BLaER1 treated with 17β-estradiol and CSF1 and Interleukin-3, amounts not matched to agents 10 nM and 100 nM (cell line): ENCODE measurements around the gene CDH4.

Experiments used
- H3K27ac ChIP-seq, 11 experiments: shearing (Covaris generic); formaldehyde crosslinking; 2 replicates each; pipeline ENCODE4 v1.8.1; 2022
- H3K27me3 ChIP-seq, 11 experiments: shearing (Covaris generic); formaldehyde crosslinking; 2 replicates each; pipeline ENCODE4 v1.8.1; 2022
- H3K36me3 ChIP-seq, 11 experiments: shearing (Covaris generic); formaldehyde crosslinking; 2 replicates each; pipeline ENCODE4 v1.8.1; 2022
- H3K4me1 ChIP-seq, 10 experiments: shearing (Covaris generic); formaldehyde crosslinking; 2 replicates each; pipeline ENCODE4 v1.8.1; 2022
- H3K4me2 ChIP-seq, 11 experiments: shearing (Covaris generic); formaldehyde crosslinking; 2 replicates each; pipeline ENCODE4 v1.8.1; 2022
- H3K4me3 ChIP-seq, 10 experiments: shearing (Covaris generic); formaldehyde crosslinking; 2 replicates each; pipeline ENCODE4 v1.8.1; 2022
- H3K9ac ChIP-seq, 11 experiments: shearing (Covaris generic); formaldehyde crosslinking; 2 replicates each; pipeline ENCODE4 v1.8.1; 2022
- H3K9me3 ChIP-seq, 11 experiments: shearing (Covaris generic); formaldehyde crosslinking; replicated peaks in 1 of 11; 2 replicates each; pipeline ENCODE4 v1.8.1; 2022
- H4K20me1 ChIP-seq, 11 experiments: shearing (Covaris generic); formaldehyde crosslinking; 2 replicates each; pipeline ENCODE4 v1.8.1; 2022
- Cebpa-rat ChIP-seq, 11 experiments: shearing (Covaris generic); IDR thresholded peaks; 2 replicates each; pipeline ENCODE4 v1.8.1; 2022

CDH4 gene

DNA sequence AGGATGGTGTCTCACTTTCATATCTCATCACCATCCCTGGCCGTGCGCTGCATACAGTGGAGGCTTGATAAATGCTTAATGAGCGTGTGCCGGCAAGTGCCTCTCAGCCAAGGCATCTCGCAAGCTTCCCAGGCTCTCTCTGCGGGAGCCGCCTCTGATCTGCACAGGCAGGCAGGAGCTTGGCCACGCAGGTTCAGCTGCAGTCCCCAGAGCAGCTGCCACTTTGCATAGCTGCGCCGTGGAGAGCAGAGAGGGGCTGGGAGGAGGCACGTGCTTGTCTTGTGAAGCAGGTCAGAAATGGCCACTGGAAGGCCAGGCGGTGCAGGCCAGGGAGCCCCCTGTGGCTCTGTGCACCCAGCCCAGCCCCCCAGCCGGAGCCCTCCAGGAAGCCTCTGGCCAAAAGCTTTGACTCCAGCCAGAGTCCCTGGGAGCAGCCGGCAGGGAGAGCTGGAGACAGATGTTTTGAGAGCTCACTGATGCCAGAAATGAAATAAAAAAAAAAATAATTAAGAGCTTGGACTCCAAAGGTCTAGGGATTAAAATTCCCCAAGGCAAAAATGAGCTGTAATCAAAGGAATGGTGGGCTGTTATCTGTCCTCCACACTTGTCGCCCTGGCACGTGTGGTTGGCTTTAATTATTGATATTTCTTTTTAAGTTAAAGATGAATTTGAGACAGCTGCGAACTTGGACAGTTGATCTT lies 377.0 kb downstream of the CDH4 start:
- H3K4me1 ChIP-seq: peaks cover 9 to 45% (median 37%) of the 10 kb centered on the region in 10 experiments; a peak in 18 of 20 replicates
- peak overlapping the region in 1 of 11 experiments; percentile 14; a peak in 1 of 22 replicates for H3K9ac ChIP-seq
- no peaks in the 10 kb centered on the region for H3K36me3 ChIP-seq
- no peak overlapping the region for H3K27ac ChIP-seq
- no peak for TF ChIP-seq Cebpa-rat (IDR thresholded peaks at IDR 0.05)
- peak overlapping the region in 9 of 11 experiments; percentile 48 to 92 (median 83); a peak in 18 of 22 replicates for H3K4me2 ChIP-seq
- H3K4me3 ChIP-seq: no peak overlapping the region
- H4K20me1 ChIP-seq: peaks cover 0 to 10% (median 0%) of the 10 kb centered on the region in 11 experiments; a peak in 6 of 22 replicates
- no peaks in the 10 kb centered on the region for H3K9me3 ChIP-seq
- H3K27me3 ChIP-seq: peaks cover 0 to 15% (median 0%) of the 10 kb centered on the region in 11 experiments; a peak in 5 of 22 replicates

DNA sequence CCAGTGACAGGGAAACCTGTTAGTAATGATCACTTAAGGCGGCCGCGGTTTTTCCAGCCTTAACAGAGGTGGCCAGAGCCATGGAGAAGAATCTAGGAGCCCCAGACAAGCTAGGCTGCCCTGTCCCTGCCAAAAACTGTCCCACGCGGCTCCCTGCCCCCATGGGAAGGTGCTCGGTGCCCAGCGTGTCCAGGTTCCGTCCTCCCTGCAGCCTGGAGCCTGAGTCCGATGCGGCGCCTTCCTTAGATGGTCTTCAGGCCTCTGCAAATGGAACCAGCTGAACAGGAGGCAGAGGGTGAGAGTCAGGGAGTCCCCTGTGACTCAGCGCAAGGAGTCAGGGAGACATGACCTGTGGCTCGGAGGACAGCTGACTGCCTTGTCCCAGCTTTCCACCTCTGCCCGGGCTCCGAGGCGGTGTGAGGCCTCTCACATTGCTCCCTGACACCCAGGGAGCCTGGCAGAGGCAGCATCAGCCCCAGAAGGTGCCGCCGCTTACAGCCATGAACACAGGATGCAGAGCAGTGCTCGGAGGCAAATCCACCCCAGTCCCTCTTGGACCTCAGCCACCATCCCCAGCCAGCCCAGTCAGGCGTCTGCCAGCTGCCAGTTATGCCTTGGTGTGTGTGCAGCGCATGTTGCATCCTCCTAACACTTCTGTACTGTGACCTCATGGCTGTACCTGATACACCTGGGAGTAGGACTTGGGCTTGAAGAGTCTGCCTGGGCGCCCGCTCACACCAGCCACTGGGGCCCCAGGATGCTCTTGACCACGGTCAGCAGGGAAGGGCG lies 377.7 kb downstream of the CDH4 start:
- Histone ChIP-seq H3K27ac (no peak overlapping the region), H3K27me3 (peaks cover 0 to 15% (median 0%) of the 10 kb centered on the region in 11 experiments; a peak in 5 of 22 replicates), H3K4me2 (peak overlapping the region in 7 of 11 experiments; percentile 59 to 92 (median 86); a peak in 12 of 22 replicates), H3K4me1 (peaks cover 9 to 38% (median 30%) of the 10 kb centered on the region in 10 experiments; a peak in 18 of 20 replicates), H3K4me3 (no peak overlapping the region), H4K20me1 (peaks cover 0 to 10% (median 0%) of the 10 kb centered on the region in 11 experiments; a peak in 6 of 22 replicates), H3K9me3 (no peaks in the 10 kb centered on the region), H3K36me3 (no peaks in the 10 kb centered on the region), H3K9ac (no peak overlapping the region)
- no peak for TF ChIP-seq Cebpa-rat (IDR thresholded peaks at IDR 0.05)

DNA sequence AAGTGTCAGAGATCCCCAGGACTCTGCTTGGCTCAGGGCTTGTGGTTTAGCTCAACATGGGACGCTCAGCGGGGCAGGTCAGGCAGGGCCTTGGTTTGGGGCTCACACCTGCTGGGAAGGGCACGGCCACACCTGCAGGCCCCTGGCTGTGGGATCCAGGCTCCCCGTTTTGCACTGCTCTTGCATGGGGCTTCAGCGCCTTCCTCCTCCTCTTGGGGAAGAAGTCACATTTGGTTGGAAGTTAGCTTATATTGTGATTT lies 378.3 kb downstream of the CDH4 start:
- Histone ChIP-seq H3K4me3 (no peak overlapping the region), H3K27me3 (peaks cover 0 to 15% (median 0%) of the 10 kb centered on the region in 11 experiments; a peak in 5 of 22 replicates), H3K4me1 (peaks cover 9 to 36% (median 29%) of the 10 kb centered on the region in 10 experiments; a peak in 18 of 20 replicates), H3K9me3 (no peaks in the 10 kb centered on the region), H4K20me1 (peaks cover 0 to 10% (median 0%) of the 10 kb centered on the region in 11 experiments; a peak in 5 of 22 replicates), H3K9ac (no peak overlapping the region), H3K36me3 (no peaks in the 10 kb centered on the region), H3K27ac (no peak overlapping the region), H3K4me2 (peak overlapping the region in 4 of 11 experiments; percentile 86 to 92 (median 89); a peak in 4 of 22 replicates)
- TF ChIP-seq Cebpa-rat (IDR thresholded peaks at IDR 0.05): no peak

DNA sequence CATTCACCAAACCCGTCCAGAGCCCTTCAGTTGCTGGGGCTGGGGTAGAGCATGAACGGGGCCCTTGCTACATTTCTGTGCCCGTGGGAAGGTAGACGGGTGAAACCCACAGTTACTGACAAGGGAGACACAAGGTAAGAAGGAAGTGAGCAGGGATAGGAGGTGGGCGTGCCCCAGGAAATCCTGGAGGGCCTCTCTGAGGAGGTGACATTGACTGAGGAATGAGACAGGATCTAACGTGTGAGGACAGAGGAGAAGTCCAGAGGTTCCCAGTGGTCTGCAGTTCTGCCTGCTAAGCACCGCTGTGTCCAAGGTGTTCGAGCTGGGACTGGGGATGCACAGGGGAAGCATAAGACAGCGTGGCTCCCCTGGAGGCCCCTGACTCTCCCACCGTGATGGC lies 378.8 kb downstream of the CDH4 start:
- no peak for TF ChIP-seq Cebpa-rat (IDR thresholded peaks at IDR 0.05)
- Histone ChIP-seq H4K20me1 (peaks cover 0 to 10% (median 0%) of the 10 kb centered on the region in 11 experiments; a peak in 5 of 22 replicates), H3K4me3 (no peak overlapping the region), H3K9ac (no peak overlapping the region), H3K9me3 (no peaks in the 10 kb centered on the region), H3K4me2 (0 out of 22 replicates have a peak overlapping the region, but pooled peaks of 1 of the 11 experiments have one; percentile 89), H3K27me3 (peaks cover 0 to 15% (median 0%) of the 10 kb centered on the region in 11 experiments; a peak in 5 of 22 replicates), H3K27ac (no peak overlapping the region), H3K4me1 (peaks cover 9 to 39% (median 31%) of the 10 kb centered on the region in 10 experiments; a peak in 18 of 20 replicates), H3K36me3 (no peaks in the 10 kb centered on the region)

DNA sequence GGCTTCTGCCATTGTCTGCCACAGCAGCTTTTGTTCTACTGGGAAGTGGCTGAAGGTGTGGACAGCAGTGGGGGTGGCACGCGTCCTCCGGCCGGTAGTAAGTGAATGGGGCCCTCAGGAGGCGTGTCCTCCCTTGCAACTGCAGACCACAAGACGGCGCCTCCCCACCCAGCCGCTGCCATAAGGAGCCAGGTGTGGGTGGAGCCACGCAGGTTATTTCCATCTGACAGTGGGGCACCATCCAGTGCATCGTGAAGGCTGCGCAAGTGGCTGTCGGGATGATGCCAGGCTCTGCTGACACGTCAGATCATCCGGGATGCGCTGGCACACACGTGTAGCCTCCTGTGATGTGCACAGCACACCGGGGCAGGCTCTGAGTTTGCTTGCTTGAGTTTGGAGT lies 379.7 kb downstream of the CDH4 start:
- Histone ChIP-seq H3K36me3 (no peaks in the 10 kb centered on the region), H3K27me3 (peaks cover 0 to 15% (median 0%) of the 10 kb centered on the region in 11 experiments; a peak in 5 of 22 replicates), H4K20me1 (peaks cover 0 to 10% (median 0%) of the 10 kb centered on the region in 11 experiments; a peak in 4 of 22 replicates), H3K4me3 (no peak overlapping the region), H3K4me2 (no peak overlapping the region), H3K4me1 (peaks cover 9 to 48% (median 40%) of the 10 kb centered on the region in 10 experiments; a peak in 18 of 20 replicates), H3K9ac (no peak overlapping the region), H3K9me3 (no peaks in the 10 kb centered on the region), H3K27ac (no peak overlapping the region)
- no peak for TF ChIP-seq Cebpa-rat (IDR thresholded peaks at IDR 0.05)

DNA sequence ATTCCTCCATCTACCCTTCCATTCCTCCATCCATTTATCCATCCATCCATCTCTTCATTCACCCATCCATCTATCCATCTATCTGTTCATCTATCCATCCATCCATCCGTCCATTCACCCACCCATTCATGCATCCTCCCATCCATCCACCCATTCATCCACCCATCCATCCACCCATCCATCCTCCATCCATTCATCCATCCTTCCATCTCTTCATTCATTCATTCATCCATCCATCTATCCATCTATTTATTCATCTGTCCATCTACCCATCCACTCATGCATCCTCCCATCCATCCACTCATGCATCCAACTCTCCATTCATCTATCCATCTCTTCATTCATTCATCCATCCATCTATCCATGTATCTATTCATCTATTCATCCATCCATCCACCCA lies 380.9 kb downstream of the CDH4 start:
- no peak overlapping the region for H3K9ac ChIP-seq
- no peak for TF ChIP-seq Cebpa-rat (IDR thresholded peaks at IDR 0.05)
- peaks cover 0 to 8% (median 0%) of the 10 kb centered on the region in 11 experiments; a peak in 4 of 22 replicates for H3K27me3 ChIP-seq
- peaks cover 0 to 10% (median 0%) of the 10 kb centered on the region in 11 experiments; a peak in 4 of 22 replicates for H4K20me1 ChIP-seq
- no peaks in the 10 kb centered on the region for H3K36me3 ChIP-seq
- H3K4me3 ChIP-seq: no peak overlapping the region
- H3K4me1 ChIP-seq: peaks cover 5 to 41% (median 33%) of the 10 kb centered on the region in 10 experiments; a peak in 18 of 20 replicates
- no peak overlapping the region for H3K4me2 ChIP-seq
- no peak overlapping the region for H3K27ac ChIP-seq
- H3K9me3 ChIP-seq: no peaks in the 10 kb centered on the region

DNA sequence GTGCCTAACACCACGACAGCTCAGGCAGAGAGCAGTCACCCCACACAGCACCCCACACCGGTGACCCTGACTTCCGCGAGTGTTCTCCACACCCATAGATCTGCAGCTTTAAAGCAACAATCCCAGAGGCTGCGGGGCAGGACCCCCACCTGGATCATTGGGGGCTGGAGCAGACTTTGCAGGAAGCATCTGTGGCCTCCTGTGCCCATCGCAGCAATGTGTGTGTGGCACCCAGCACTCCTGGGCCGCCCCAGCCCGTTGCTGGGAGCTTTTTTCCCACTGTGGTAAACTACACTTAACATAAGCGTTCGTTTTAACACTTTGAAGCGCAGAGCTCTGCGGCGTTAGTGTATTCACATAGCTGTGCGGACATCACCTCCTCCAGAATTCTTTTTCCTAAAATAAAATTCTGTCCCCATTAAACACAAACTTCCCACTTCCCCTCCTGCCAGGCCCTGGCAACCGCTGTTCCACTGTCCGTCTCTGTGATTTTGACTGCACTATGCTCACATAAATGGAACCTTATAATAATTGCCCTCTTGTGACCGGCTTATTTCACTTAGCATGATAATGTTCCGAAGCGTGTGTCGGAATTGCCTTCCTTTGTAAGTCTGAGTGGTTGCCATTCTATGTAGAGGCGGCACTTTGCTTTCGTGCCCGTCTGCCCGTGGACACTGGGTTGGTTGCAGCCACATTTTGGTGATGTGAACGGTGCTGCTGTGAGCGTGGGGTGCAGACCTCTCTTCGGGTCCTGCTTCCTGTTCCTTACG lies 382.5 kb downstream of the CDH4 start:
- no peak for TF ChIP-seq Cebpa-rat (IDR thresholded peaks at IDR 0.05)
- no peak overlapping the region for H3K4me2 ChIP-seq
- no peak overlapping the region for H3K9ac ChIP-seq
- H4K20me1 ChIP-seq: peaks cover 0 to 9% (median 0%) of the 10 kb centered on the region in 11 experiments; a peak in 3 of 22 replicates
- H3K27me3 ChIP-seq: no peaks in the 10 kb centered on the region
- no peaks in the 10 kb centered on the region for H3K36me3 ChIP-seq
- H3K4me1 ChIP-seq: peaks cover 0 to 26% (median 18%) of the 10 kb centered on the region in 10 experiments; a peak in 14 of 20 replicates
- no peak overlapping the region for H3K27ac ChIP-seq
- no peak overlapping the region for H3K4me3 ChIP-seq
- H3K9me3 ChIP-seq: no peaks in the 10 kb centered on the region

DNA sequence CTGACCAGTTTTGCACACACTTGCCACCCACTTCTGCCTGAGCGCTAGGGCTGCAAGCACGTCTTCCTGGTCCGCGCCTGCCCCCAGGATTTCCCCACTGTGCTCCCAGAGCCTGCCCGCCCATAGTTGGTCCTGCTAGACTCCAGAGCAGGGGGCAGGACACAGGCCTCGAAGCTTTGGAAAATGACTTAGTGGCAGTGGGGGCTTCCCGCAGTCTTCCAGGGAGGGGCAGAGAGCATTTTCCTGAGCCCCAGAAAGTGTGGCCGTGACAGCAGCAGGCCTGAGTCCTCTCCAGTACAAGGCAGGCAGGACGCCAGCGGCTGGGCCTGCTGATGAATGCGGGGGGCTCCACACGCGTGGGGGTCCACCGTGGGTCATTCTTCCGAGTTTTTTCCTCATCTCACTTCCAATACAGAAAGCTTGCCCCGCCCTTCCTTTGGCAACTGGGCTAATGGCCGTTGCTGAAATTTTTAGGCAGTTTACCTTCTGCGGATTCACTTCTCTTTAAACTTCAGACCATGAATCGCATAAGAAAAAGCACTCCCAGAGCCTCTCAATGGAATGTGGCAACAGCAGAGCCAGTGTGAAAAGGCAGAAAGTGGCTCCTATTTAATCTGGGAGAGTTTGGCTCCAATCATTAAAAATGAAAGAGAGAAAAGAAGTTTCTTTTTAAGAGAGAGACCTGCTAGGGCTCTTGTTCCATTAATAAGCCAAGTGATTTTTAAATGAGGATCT lies 383.8 kb downstream of the CDH4 start:
- Histone ChIP-seq H3K4me1 (peaks cover 0 to 17% (median 11%) of the 10 kb centered on the region in 10 experiments; a peak in 12 of 20 replicates), H3K36me3 (no peaks in the 10 kb centered on the region), H3K9me3 (no peaks in the 10 kb centered on the region), H3K27me3 (no peaks in the 10 kb centered on the region), H3K4me2 (peak overlapping the region in 9 of 11 experiments; percentile 7 to 53 (median 40); a peak in 15 of 22 replicates), H4K20me1 (peaks cover 0 to 5% (median 0%) of the 10 kb centered on the region in 11 experiments; a peak in 3 of 22 replicates), H3K27ac (no peak overlapping the region), H3K4me3 (no peak overlapping the region), H3K9ac (no peak overlapping the region; a peak in 1 of 22 replicates)
- TF ChIP-seq Cebpa-rat (IDR thresholded peaks at IDR 0.05): no peak
